Stimulated activated CD8-positive, alpha-beta memory T cell treated with anti-CD3 and anti-CD28 coated beads, Interleukin-4, amount 100 ng/mL, for 48 hours (primary cell): ENCODE measurements around the gene STX3.
"Not testable (repeated sequence)": the region's sequence is repeated elsewhere in the genome, so short reads cannot be mapped to it uniquely, and the experiment has no call there.

Experiments used
- DNase-seq: peaks from one replicate; pipeline ENCODE4 v3.0.0-alpha.2; 2020

The STX3 gene

DNA sequence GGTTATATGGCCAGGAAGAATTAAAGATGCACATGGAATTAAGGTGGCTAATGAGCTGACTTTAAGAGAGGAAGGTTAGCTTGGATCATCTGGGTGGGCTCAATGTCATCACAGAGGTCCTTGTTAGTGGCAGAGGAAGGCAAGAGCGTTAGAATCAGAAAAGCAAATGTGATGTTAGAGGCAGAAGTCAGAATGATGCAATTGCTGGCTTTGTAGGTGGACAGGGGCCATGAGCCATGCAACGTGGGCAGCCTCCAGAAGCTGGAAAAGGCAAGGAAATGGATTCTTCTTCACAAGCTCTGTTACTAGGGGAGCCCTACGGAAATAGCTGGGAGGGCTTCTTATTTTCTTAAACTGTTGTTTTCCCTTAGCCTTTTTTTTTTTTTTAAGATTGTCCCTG is 92.5 kb downstream of the STX3 start:
- no peak for DNase-seq

DNA sequence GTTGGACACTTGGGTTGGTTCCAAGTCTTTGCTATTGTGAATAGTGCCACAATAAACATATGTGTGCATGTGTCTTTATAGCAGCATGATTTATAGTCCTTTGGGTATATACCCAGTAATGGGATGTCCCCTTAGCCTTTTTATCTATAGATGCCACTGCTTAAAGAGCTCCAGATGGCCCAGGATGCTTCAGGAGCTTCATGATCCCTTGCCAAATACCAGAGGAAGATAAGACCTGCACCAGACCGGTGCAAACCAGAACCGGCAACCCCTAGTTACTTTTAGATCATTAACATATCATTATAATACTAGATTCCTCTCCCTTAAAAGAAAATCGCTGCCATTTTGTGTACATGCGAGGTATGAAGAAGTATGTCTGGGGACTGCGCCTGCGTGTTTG is 93.3 kb downstream of the STX3 start:
- not testable (repeated sequence) for DNase-seq

- no peak for DNase-seq
These were observed 94.0 kb downstream of the STX3 start for GRCh38 chr11:59849129-59849528.

GRCh38 chr11:59849551-59849950 is 94.4 kb downstream of the STX3 start:
- not testable (repeated sequence) for DNase-seq

GRCh38 chr11:59851416-59851815 is 96.2 kb downstream of the STX3 start:
- not testable (repeated sequence) for DNase-seq

- DNase-seq: no peak
These were observed 99.7 kb downstream of the STX3 start for GRCh38 chr11:59854871-59855270.
